Vagina (tissue), 2 donors: Measurements from ENCODE around the gene ST6GALNAC4.
A peak's percentile ranks its signal among the peaks of the same experiment; 100 is the strongest.

Experiments
- CTCF ChIP-seq, 3 experiments: fragments of 450-650 bp in 2 of 3; fragments of 200-600 bp in 1 of 3; sonication (generic) in 1 of 3; IDR thresholded peaks; one replicate each; pipeline ENCODE4 v1.5.1; 2017 to 2019; ENCODE audit warnings: antibody characterized with exemption in 3 of 3, mild to moderate bottlenecking in 2 of 3, moderate library complexity in 2 of 3
- POLR2A ChIP-seq, 2 donors: fragments of 450-650 bp; IDR thresholded peaks; one replicate each; pipeline ENCODE4 v1.6.1; 2017; ENCODE audit warnings: antibody characterized with exemption in 2 of 2, mild to moderate bottlenecking in 2 of 2, moderate library complexity in 2 of 2
- POLR2AphosphoS5 ChIP-seq, 2 donors: sonication (generic); formaldehyde crosslinking; IDR thresholded peaks; one replicate each; pipeline ENCODE4 v1.9.0; 2017; ENCODE audit warnings: antibody characterized with exemption in 2 of 2, mild to moderate bottlenecking in 2 of 2, low read depth in 1 of 2; ENCODE audit not compliant: insufficient read depth in 1 of 2

- TF ChIP-seq CTCF (IDR thresholded peaks at IDR 0.05) (no peak), POLR2A (IDR thresholded peaks at IDR 0.05) (peak in 1 of 2 donors; percentile 66), POLR2AphosphoS5 (IDR thresholded peaks at IDR 0.05; ENCODE audit: insufficient read depth in 1 of 2, low read depth in 1 of 2) (no peak)
Observed at GRCh38 chr9:127899128-127899943, 17.5 kb downstream of the ST6GALNAC4 start, which contains the start of gene ST6GALNAC6.
